Measurements from ENCODE around the gene CEP41. TPM values are rescaled to one million over a fixed set of nuclear protein-coding genes. Genes with fewer than 3 reads are reported as not detected.

The CEP41 gene
- total RNA-seq, 1 experiment from 2014 or later = 14.0 TPM

- no peak overlapping the region for H3K27ac Mint-ChIP-seq (ENCODE audit: low read depth, unreplicated experiment)
- H3K4me3 Mint-ChIP-seq (ENCODE audit: unreplicated experiment) = no peak overlapping the region
- intact Hi-C loops (cut with micrococcal nuclease) = no loop called here
- TF ChIP-seq, protein P1, sequence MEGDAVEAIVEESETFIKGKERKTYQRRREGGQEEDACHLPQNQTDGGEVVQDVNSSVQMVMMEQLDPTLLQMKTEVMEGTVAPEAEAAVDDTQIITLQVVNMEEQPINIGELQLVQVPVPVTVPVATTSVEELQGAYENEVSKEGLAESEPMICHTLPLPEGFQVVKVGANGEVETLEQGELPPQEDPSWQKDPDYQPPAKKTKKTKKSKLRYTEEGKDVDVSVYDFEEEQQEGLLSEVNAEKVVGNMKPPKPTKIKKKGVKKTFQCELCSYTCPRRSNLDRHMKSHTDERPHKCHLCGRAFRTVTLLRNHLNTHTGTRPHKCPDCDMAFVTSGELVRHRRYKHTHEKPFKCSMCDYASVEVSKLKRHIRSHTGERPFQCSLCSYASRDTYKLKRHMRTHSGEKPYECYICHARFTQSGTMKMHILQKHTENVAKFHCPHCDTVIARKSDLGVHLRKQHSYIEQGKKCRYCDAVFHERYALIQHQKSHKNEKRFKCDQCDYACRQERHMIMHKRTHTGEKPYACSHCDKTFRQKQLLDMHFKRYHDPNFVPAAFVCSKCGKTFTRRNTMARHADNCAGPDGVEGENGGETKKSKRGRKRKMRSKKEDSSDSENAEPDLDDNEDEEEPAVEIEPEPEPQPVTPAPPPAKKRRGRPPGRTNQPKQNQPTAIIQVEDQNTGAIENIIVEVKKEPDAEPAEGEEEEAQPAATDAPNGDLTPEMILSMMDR (IDR thresholded peaks at IDR 0.05; ENCODE audit: unreplicated experiment) = no peak
- no TSS peak for BruUV-seq (replicated peaks)
- H3K9me3 Mint-ChIP-seq (ENCODE audit: unreplicated experiment) = no peaks in the 10 kb centered on the region
- DNase-seq (ENCODE audit: unreplicated experiment) = no peak
- ChIA-PET CTCF (no interaction called here), POLR2A (no interaction called here)
- no peaks in the 10 kb centered on the region for H3K27me3 Mint-ChIP-seq (ENCODE audit: insufficient read depth, unreplicated experiment)
- H3K36me3 Mint-ChIP-seq (ENCODE audit: insufficient read depth, unreplicated experiment) = peaks cover 5% of the 10 kb centered on the region
- H3K4me1 Mint-ChIP-seq (ENCODE audit: insufficient read depth, unreplicated experiment) = no peaks in the 10 kb centered on the region
Measured at GRCh38 chr7:130396109-130396508, 44.7 kb downstream of the CEP41 start.

- Mint-ChIP-seq H3K4me3 (ENCODE audit: unreplicated experiment) (no peak overlapping the region), H3K9me3 (ENCODE audit: unreplicated experiment) (no peaks in the 10 kb centered on the region), H3K27me3 (ENCODE audit: insufficient read depth, unreplicated experiment) (no peaks in the 10 kb centered on the region), H3K27ac (ENCODE audit: low read depth, unreplicated experiment) (no peak overlapping the region), H3K4me1 (ENCODE audit: insufficient read depth, unreplicated experiment) (no peaks in the 10 kb centered on the region), H3K36me3 (ENCODE audit: insufficient read depth, unreplicated experiment) (peaks cover 5% of the 10 kb centered on the region)
- TF ChIP-seq, protein P1 (IDR thresholded peaks at IDR 0.05; ENCODE audit: unreplicated experiment) = no peak
- DNase-seq (ENCODE audit: unreplicated experiment) = no peak
- ChIA-PET CTCF (no interaction called here), POLR2A (no interaction called here)
- intact Hi-C loops (cut with micrococcal nuclease) = no loop called here
- no TSS peak for BruUV-seq (replicated peaks)
Measured at GRCh38 chr7:130395421-130395820, 45.4 kb downstream of the CEP41 start.

GRCh38 chr7:130394421-130395195 is 46.2 kb downstream of the CEP41 start:
- ChIA-PET POLR2A (no interaction called here), CTCF (no interaction called here)
- H3K4me1 Mint-ChIP-seq (ENCODE audit: insufficient read depth, unreplicated experiment) = no peaks in the 10 kb centered on the region
- no peaks in the 10 kb centered on the region for H3K9me3 Mint-ChIP-seq (ENCODE audit: unreplicated experiment)
- H3K27me3 Mint-ChIP-seq (ENCODE audit: insufficient read depth, unreplicated experiment) = no peaks in the 10 kb centered on the region
- peaks cover 3% of the 10 kb centered on the region for H3K36me3 Mint-ChIP-seq (ENCODE audit: insufficient read depth, unreplicated experiment)
- TF ChIP-seq, protein P1 (IDR thresholded peaks at IDR 0.05; ENCODE audit: unreplicated experiment) = no peak
- intact Hi-C loops (cut with micrococcal nuclease) = no loop called here
- no peak overlapping the region for H3K4me3 Mint-ChIP-seq (ENCODE audit: unreplicated experiment)
- BruUV-seq (replicated peaks) = no TSS peak
- DNase-seq (ENCODE audit: unreplicated experiment) = no peak
- no peak overlapping the region for H3K27ac Mint-ChIP-seq (ENCODE audit: low read depth, unreplicated experiment)

DNA sequence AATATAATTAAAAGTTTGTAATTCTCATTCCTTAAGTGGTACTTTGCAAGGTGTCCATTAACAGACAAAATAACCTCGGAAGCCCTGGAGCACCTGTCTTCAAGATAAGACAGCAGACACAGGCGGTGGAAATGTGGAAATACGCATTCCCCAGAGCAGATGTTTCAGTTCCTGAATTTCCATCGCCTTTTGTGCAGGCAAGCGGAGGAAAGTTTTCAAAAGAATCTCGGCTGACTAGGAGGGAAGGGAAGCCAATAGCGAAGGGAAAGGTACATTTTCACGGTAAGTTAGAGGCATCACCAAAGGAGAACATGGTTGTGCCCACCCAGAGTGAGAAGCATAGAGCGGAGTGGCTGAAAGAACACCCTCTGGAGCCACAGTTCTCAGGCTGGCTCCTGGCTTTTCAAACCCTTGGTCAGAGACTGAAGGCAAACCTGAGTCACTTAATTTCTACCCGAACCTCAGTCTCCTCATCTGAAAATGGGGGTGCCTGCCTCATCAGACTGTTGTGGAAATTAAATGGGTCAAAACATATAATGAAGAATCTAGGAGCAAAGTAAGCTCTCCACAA is 46.9 kb downstream of the CEP41 start:
- Mint-ChIP-seq H3K4me3 (ENCODE audit: unreplicated experiment) (no peak overlapping the region), H3K27me3 (ENCODE audit: insufficient read depth, unreplicated experiment) (no peaks in the 10 kb centered on the region), H3K27ac (ENCODE audit: low read depth, unreplicated experiment) (no peak overlapping the region), H3K4me1 (ENCODE audit: insufficient read depth, unreplicated experiment) (no peaks in the 10 kb centered on the region), H3K9me3 (ENCODE audit: unreplicated experiment) (no peaks in the 10 kb centered on the region), H3K36me3 (ENCODE audit: insufficient read depth, unreplicated experiment) (no peaks in the 10 kb centered on the region)
- ChIA-PET CTCF (no interaction called here), POLR2A (no interaction called here)
- TF ChIP-seq, protein P1 (IDR thresholded peaks at IDR 0.05; ENCODE audit: unreplicated experiment) = no peak
- no peak for DNase-seq (ENCODE audit: unreplicated experiment)
- no TSS peak for BruUV-seq (replicated peaks)
- intact Hi-C loops (cut with micrococcal nuclease) = no loop called here

Measured in MCF 10A (cell line).